Fibroblast of villous mesenchyme (primary cell): ENCODE results near the gene CHAT. TPM values are rescaled to one million over a fixed set of nuclear protein-coding genes. Genes with fewer than 3 reads are reported as not detected.

Experiments used
- DNase-seq: peaks from one replicate; pipeline ENCODE4 v3.0.0-alpha.2; 2010; ENCODE audit warnings: low read depth
- H3K4me3 ChIP-seq: 2 replicates; pipeline ENCODE4 v1.5.1; 2011; ENCODE audit warnings: low read depth, mild to moderate bottlenecking, low read length
- CTCF ChIP-seq: IDR thresholded peaks from 2 replicates; pipeline ENCODE4 v1.5.1; 2012; ENCODE audit warnings: low read depth, mild to moderate bottlenecking, low read length; ENCODE audit not compliant: insufficient read depth
- total RNA-seq: library from RNA; depleted of rRNA; stranded (reverse); fragments of >200 nt; gene quantifications from 2 replicates; pipeline ENCODE4 v1.2.3, GENCODE V29; 2012

Gene CHAT
- total RNA-seq, 1 donor, result not detected

GRCh38 chr10:49615721-49616120, 1.9 kb downstream of the CHAT start:
- no peak overlapping the region for H3K4me3 ChIP-seq
- no peak for TF ChIP-seq CTCF

GRCh38 chr10:49616421-49617101, 2.7 kb downstream of the CHAT start:
- DNase-seq, result no peak
- no peak for TF ChIP-seq CTCF
- no peak overlapping the region for H3K4me3 ChIP-seq

More at GRCh38 chr10:49615721-49616120, 1.9 kb downstream of the CHAT start:
- no peak for DNase-seq

- DNase-seq, result no peak
- no peak for TF ChIP-seq CTCF
- no peak overlapping the region for H3K4me3 ChIP-seq
Observed at GRCh38 chr10:49617121-49618020, 3.5 kb downstream of the CHAT start.

- TF ChIP-seq CTCF, result no peak
- no peak overlapping the region for H3K4me3 ChIP-seq
- no peak for DNase-seq
Observed at GRCh38 chr10:49618821-49619220, 5.0 kb downstream of the CHAT start.

GRCh38 chr10:49619613-49620012, 5.8 kb downstream of the CHAT start:
- H3K4me3 ChIP-seq, result no peak overlapping the region
- TF ChIP-seq CTCF, result no peak
- no peak for DNase-seq

- no peak overlapping the region for H3K4me3 ChIP-seq
- TF ChIP-seq CTCF, result no peak
- DNase-seq, result no peak
Observed at GRCh38 chr10:49620286-49620810, 6.5 kb downstream of the CHAT start.
